Activated effector memory CD4-positive, alpha-beta T cell treated with Interleukin-2 at 50 U/mL for 16 hours (primary cell): ENCODE results near the gene AMELX.

ENCODE experiments used
- DNase-seq: peaks from one replicate; pipeline ENCODE4 v3.0.0-alpha.2; 2020

The AMELX gene

DNA sequence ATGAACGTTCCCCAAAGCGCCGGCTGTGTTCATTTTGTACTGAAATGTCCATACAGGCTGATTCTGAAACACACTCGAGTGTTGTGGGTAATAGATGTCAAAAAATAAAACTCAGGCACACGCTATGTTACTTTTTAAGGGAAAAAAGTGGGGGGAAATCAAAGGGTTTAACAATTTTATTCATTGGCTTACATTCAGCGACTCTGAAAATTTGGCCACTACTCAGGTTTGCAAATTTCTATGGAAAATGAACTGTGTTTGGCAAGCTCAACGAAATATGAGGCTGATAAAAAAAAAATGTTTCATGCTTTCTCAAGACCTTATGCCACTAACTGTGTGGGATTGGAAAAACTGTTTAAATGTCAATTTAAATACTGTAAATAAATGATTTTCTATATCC lies 18.5 kb downstream of the AMELX start:
- no peak for DNase-seq

DNA sequence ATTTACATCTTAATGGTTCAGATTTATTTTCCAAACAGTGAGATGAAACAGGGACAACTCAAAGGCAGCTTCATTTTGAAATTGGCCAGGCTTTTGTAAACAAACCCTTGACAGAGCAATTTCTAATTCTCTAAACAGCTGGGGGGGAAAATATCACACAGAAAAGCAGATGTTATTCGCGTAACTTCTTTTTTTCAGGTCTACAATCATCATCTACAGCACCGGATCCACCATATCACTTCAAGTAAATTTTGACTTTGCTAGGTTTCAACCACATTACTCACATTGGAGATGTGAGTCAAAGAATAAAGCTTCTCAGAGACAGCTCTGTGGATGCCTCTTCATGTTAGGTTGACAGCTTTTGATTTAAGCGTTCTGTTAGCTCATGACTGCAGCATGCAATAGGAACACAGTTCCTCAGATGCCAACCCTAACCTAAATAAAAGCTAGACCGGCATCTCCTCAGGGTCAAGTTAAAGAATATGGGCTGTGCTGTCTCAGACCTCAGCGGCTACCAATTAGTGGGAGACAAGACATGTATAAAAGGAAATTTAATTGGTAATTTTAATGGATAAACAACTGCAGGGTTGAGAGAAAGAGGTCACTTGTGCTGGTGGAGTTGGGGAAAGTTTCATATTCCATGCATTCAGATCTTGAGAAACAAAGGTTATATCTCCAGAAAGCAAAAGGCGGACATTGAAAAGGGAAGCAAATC lies 26.8 kb downstream of the AMELX start:
- DNase-seq, result no peak

DNA sequence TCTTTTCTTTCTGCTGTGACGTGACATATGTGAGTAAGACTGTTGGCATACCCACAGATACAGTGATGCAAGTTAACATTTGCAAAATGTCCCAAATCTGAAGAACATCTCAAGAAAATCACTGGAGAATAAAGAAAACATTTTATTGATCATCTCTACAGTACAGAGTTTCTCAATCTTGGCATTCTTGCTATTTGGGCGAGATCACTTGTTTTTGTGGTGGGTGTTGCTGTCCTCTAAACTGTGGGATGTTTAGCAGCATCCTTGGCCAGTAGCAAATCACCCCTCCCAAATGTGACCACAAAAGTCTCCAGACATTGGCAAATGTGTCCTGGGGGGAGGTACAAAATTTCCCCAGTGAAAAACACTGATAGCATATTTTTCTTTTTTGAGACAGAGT lies 28.8 kb downstream of the AMELX start:
- DNase-seq, result no peak

DNA sequence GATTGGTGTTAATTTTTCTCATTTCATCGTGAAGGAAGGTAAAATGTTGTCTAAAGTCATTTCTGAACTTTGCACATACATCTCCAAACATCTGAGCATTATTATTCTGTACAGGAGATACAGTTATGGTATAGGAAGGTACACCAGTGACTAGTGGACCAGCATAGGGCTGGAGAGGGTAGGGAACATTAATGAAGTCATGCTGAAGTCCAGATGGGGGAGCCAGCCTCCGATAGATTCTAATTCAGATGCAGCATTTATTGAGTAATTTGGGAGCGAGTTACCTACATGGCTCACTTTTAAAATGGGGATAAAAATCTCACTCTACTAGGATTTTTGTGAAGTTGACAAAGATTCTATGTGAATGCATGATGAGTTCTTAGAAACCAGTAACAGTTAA lies 34.9 kb downstream of the AMELX start:
- DNase-seq, result no peak

DNA sequence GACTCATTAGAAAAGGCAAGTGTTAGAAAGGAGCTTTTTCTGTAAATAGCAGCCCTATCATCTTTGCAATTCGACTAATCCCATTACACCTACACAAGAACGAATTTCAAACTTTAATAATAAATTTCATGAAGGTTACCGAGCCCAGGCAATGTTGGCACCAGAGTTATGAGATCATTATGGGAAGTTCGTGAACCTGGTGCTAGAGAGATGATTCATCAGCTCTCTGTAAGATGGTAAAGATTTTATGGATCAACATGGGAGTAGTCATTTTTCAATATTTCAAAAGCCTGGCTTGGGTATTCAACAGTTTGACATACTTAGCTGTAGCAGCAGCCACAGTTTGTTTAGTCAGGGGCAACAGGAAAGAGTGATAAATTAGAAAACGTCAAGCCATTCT lies 35.8 kb downstream of the AMELX start:
- no peak for DNase-seq

DNA sequence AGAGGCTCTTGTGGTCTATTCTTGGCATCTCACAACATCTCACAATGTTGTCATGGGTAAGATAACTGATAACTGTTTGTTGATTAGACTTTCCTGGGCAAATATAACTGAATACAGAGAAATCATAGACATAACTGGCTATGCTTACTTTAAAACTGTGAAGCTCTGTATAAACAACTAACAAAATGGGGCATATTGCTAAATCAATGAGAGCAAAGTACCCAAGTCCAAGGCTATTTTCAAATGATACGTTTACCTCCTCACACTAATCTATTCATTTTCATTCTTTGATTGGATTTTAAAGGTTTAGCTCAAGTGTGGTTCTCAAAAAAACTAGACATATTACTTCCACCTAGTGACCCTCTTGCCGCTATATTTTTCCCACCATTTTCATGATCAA lies 38.6 kb downstream of the AMELX start:
- DNase-seq, result no peak

DNA sequence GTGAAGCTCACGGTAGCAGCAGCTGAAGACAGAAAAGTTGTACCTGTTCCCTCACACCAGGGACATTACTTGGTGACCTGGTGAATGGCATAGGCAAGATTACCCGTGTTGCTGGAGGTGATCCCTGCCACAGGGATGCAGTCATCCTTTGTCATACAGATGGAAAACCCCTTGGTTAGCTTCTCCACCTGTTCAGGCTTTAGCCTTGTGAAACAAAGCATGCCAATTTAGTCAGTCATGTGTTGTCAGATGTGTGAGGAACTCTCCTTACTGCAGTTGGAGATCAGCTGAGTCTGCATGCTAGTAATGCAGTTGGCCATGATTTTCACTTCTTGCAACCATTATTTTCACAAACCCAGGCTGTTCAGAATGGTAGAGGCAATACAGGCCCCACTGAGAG lies 41.0 kb downstream of the AMELX start:
- no peak for DNase-seq

DNA sequence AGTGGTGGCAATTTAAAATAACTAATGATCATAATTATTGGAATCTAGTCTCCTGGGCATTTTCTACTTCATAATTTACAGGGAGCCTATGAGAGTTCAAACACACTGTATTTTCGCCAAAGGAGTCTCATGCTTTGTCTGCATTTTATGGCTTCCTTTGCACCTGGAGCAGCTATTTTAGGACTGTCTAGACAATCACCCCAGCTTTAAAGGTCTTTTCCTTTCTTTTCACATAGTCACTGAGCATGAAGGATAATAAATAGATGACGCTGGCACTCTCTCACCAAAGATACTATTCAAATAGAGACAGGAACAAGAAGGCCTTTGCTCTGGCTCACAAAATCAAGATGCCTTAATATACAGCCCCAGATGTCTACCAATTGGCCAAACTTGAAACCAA lies 43.0 kb downstream of the AMELX start:
- DNase-seq, result no peak

DNA sequence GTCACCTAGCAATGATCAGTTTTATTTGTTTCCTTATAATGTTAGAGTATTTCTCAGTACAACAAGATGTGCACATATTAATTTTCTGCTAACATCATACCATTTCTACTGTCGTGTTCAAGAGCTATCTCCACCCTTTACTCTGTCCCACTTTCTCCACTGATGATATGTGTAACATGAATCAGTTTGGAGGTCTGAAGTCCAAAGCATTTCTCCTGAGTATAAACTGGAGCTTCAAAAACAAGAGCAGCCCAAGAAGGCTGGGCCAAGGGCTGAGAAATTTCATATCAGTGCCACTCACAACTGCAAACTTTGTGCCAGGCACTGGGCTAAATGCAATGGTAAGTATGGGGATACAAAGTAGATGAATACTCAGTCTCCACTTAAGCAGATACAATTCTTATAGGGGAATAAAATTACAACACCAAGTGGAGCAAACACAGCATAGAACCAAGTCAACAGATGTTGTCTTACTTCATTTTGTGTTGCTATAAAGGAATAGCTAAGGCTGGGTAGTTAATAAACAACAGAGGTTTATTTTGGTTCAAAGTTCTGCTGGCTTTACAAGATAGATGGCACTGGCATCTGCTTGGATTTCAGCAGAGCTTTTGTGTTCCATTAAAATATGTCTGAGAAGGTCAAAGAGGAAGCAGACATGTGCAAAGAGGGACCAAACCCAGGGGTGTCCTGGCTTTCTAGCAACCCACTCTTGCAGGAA lies 44.2 kb downstream of the AMELX start:
- DNase-seq, result no peak

DNA sequence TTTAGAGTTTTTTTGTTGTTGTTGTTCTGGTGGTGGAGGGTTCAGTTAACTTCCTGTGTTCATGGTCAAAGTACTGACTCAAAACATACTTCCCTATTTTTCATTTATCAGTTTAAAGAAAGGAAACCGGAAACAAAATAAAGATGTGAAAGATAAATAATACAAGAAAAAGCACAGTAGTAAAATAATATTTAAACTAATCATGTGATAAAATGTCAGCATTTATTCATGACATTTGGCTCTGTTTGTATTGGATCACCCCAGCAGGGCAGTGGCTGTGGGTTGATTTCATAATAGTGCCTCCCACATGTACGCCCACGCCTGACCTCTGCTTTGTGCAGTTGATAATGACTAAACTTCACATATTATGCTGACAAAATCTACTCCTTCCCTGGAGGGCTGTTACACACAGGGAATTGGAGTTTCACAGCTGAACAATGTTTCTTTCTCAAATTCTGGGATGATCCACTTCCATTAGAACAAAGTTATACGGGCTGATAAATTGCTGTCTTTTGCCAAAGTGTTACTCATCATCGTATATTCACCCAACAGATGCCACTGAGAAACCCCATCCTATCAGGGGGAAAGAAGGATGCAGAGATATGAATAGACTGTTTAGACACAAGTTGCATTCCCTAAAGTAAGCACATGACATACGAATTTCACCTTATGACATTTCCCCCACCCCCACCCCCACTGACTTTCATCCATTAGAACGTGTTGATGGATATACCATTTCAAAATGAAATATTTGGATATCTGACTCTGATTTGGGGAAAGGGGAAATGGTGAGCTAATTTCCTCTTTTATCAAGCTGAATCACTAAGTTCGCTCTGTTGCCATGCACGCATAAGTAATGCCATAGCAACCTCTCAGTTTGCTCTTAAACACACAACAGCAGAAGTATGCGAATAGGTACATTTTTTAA lies 48.3 kb downstream of the AMELX start:
- DNase-seq, result no peak

DNA sequence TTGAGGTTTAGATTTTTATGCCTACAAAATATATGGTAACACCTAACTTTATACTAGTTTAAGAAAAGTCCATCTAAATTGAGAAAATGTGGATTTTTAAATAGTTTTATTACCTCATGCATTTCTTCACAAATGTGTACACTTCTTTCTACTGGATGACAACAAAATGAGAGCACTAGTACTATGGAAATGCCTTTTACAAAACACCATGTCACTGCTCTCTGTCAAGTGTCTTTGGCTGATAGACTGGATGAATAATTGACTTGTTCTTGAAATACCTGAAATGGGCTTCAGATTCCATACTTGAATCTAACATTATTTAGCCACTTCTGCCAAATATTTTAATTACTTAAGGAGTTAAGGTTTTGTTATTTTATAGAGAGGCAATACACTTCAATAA lies 49.5 kb downstream of the AMELX start:
- DNase-seq, result no peak

DNA sequence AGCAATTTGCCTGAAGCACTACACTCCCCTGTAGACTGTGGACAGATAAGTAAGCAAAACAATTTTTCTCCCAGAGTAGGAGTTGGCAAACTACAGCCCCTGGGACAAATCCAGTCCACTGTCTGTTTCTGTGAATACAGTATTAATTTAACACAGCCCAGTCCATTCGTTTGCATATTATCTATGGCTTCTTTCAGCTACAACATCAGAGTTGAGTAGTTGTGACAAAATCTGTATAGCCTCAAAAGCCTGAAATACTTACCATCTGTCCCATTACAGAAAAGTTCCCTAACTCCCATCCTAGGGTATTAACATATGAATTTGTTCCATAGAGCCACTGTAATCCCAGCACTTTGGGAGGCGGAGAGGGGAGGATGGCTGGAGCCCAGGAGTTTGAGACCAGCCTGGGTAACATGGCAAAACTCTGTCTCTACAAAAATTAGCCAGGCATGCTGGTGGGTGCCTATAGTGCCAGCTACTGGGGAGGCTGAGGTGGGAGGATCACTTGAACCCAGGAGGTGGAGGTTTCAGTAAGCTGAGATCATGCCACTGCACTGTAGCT lies 53.0 kb downstream of the AMELX start:
- no peak for DNase-seq

DNA sequence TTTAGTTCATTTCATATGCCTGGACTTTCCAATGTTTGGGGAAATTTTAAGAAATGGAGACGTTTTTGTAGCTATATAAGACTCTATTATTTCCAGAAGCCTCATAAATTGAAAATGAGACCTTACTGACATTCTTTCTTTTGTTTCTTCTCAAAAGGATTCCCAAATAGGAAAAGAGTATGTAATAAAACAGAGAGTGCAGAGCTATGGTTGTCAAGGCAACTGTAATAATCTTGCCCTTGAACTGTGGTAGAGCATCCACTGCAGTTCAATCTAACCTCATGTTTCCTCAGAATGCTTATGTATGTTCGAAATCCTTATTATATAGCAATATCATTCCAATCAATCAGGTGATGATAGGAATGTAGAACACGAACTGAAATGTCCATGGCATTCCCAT lies 54.1 kb downstream of the AMELX start:
- DNase-seq, result no peak

DNA sequence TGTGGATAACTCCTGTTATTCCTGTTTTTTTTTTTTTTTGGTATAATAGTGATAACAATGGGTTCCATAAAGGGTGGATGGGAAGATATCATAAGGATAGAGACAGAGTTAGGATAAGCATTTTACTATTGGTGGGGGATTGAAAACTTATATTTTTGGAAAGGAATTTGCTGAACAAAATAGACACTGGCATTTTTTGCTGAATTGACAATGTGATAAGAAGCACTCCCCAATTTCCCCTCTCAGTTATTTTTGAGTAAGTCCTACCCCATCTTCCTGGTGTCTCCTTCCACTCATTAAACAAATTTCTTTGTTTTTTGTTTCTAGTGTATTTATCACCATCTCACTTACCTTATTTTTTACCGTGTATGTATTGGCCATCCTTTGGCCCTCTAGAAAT lies 55.8 kb downstream of the AMELX start:
- DNase-seq, result no peak

DNA sequence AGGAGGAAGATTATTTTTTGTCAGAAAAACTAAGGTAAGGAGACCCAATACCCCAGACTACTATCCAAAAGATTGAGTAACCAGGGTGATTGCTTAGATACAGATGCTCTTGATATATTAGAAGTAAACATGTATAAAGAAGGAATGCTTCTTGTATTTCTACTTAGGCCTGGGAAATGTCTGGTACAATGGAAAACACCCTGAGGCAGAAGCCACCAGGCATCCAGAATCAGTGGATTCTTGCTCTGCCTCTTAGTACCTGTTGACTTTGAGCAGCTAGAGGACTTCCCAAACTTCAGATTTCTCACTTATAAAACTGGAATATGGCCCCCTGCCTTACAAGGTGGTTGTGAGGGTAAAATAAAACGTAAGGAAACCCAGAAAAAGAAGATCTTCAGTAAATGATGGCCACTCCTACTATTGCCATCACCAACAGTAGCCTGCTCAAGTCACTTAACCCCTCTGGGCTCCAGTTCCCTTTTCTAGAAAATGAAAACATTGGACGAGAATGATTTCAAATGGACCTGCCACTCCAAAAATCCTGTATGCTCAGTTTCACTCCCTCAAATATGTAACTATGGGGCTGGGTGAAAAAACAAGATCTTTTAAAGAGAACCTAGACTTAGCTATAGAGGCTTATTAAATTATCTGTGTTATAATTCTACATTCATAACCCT lies 56.6 kb downstream of the AMELX start:
- DNase-seq, result no peak
